ENCODE data around the gene LSM3.

LSM3 gene

DNA sequence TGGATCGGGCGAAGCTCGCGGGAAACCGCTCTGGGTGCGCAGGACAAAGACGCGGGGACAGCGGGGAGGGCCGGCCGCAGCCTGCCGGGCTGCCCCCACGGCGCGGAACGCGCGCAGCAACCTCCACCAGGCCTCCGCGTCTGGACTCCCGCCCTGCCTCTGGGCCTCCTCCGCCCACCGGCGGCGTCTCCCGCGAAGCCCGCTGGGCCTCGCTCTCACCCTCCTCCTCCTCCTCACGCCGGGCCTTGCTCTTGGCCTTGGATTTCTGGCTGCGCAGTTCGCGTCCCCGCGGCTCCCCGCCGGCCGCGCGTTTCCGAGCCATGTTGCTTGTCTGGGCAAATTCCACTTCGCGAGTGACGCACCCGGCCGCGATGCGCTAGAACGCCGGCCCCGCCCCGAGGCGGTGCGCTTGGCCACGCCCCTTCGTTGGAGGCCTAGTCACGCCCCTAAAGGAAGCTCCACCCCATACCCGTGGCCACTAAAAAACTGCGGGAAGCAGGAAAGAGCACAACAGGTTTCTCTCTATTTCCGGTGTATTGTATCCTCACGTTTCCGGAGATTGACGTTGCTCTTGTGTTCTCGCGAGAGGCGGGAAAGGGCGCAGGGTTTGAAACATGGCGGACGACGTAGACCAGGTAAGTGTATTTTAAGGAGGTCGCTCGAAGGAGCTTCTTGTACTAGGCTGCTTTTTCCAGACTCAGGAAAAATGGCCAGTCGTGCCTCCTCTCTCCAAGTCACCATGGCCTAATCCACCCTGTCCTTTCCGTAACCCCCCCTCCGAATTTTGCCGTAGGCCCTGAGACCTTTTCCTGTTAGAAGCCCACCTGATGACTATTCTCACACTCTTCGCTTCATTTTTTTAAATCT lies at the start of gene LSM3, which contains the start of gene XPC:
LSM3 (plus strand) TSS at position 571 of the 867 bp plus-strand sequence; CDS start at position 615, 44 bp downstream.
XPC (minus strand) TSS at position 355 of the 867 bp plus-strand sequence; CDS start at position 322, 33 bp downstream.
- DNase-seq: peak; percentile 91

DNA sequence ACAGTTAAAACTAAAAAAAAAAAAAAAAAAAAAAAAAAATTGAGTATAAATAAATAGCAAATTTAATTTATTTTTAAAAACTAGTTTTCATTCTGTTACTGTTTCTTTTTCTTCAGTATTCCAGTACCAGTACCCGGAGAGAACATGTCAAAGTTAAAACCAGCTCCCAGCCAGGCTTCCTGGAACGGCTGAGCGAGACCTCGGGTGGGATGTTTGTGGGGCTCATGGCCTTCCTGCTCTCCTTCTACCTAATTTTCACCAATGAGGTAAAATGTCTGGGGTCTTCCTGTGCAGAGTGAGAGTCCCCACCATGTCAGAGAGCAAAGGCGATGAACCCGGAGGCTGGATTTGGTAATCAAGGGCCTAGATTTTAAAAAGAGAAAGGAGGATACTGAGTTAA lies 49.3 kb upstream of the LSM3 start:
- no peak for DNase-seq

DNA sequence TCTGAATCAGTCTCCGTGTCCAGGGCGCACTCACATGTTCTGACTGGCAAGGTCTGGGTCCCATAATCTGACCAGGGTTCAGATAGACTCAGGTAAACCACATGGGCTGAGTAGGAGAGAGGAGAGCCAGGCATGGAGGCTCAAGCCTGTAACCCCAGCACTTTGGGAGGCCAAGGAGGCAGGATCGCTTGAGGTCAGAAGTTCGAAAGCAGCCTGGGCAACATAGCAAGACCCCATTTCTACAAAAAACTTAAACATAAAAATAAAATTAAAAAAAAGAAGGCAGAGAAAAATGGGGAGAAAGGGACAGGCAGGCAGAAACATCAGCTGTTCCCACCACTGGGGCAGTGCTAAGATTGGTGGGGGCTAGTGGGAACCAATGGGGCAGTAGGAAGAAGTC lies 48.4 kb upstream of the LSM3 start:
- no peak for DNase-seq

DNA sequence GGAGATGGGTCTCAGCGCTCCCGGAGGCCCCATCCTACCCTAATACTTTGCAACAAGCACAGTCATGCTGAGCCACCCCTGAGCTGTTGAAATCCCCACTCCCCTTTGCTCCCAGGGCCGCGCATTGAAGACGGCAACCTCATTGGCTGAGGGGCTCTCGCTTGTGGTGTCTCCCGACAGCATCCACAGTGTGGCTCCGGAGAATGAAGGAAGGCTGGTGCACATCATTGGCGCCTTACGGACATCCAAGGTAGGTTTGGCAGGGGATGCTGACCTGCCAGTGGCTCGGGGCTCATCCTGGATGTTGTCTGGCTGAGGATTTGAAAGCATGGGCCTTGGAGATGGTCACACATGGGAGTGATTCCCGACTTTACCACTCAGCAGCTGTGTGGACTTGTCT lies 47.9 kb upstream of the LSM3 start:
- no peak for DNase-seq

DNA sequence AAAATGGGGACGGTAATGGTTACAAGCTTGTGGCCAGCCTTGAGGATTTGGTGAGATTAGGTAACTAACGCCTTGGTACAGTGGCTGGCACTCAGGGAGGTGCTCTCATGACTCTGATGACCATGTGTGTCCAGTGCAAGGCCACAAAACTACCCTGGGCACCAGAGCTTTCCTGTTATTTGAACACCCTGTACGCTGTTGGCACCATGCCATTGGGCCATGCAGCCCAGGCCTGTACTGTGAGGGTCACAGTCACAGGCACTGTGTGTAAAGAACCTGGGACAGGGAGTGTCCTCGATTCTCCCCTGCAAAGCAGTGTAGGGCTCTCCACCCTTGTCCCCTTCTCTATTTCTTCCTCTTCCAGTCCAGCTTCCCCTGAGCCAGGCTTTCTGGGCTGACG lies 47.5 kb upstream of the LSM3 start:
- DNase-seq: no peak

DNA sequence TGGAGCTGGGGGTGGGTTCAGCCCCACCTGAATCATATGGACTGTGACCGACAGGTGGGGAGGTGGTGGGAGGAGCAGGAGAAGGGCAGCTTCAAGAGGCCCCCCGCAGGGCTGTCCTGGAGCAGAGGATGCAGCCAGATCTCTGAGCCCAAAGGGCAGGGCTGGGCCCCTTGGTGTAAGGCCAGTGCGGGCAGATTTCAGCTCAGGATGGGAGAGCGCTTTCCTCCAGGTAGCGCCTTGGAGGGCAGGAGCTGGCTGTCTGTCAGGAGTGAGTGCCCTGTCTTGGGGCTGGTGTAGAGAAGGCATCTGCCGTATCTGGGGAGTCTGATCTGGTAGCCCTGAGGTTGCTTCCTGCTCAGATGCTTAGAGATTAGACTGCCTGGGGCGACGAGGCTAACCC lies 46.5 kb upstream of the LSM3 start:
- no peak for DNase-seq

DNA sequence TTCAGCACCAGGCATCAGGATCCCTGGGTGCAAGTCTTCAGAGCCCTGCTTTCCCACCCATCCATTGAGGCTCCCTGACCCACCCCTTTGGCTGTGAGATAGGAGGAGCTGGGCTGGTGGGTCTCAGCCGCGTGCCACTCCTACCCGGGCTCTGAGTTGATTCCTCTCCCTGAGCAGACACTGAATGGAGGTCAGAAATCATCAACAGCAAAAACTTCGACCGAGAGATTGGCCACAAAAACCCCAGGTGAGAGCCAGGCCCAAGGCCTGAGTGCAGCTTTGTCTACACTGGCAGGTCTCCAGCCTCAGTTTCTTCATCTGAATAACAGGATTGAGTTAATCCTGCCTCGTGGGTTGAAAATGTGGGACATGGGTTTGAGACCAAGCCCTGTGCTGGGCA lies 45.9 kb upstream of the LSM3 start:
- no peak for DNase-seq

DNA sequence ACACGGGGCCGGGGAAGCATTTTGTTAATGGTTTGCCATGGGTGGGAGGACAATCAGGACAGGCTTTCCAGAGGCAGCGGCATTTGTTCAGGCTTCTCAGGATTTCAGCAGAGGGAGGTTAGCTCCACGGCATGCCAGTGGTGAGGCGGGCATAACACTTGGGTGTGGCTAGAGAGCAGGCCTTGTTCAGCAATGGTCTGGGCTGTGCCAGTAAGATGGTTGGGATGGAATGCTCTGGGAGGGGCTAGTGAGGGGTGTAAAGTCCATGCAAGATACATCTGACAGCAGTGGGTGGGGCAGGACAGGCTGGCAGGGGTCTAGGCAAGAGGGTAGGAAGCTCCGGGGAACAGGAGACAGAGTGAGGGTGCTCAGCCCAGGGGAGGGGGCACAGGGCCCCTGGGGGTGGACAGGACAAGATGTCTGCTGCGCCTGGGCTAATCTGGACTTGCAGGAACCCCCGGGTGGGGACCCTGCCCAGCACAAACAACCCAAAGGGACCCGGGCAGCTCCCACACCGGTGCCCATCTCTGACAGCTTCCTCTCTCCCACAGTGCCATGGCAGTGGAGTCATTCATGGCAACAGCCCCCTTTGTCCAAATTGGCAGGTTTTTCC lies 45.3 kb upstream of the LSM3 start:
- no peak for DNase-seq

DNA sequence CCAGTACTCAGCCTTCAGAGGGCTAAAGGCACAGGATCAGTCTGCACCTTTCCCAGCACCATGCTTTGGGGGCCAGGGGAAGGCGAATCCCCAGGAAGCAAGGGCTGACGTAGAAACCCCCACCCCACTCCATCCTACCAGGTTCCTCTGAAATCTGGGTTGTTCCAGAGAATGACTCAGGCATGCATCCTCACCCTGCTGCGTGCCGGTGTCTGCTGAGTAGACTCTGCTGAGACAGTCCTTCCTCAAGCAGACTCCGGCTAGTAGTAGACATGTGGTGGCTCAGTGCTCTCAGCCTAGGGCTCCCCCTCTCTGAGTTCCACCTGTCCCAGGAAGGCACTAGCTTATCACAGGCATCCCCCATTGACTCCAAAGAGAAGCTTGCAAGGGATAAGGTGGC lies 44.7 kb upstream of the LSM3 start:
- no peak for DNase-seq

DNA sequence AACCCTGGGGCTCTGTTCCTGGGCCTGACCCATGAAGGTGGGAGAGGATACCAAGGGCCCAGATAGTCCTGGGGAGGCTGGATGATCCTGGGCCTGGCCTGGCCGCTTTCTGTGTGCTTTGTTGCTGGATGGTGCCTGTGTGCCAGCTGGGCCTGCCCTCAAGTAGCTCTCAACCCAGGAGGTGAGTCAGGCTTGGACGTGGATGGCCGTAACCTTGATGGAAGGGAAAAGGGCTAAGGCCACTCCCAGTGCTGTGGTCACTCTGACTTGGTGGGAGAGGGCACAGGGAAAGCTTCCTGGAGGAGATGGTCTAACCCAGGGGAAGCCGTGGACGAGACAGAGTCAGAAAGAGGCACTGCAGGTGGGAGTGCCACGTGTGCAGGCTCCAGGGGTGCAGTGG lies 44.3 kb upstream of the LSM3 start:
- DNase-seq: no peak

DNA sequence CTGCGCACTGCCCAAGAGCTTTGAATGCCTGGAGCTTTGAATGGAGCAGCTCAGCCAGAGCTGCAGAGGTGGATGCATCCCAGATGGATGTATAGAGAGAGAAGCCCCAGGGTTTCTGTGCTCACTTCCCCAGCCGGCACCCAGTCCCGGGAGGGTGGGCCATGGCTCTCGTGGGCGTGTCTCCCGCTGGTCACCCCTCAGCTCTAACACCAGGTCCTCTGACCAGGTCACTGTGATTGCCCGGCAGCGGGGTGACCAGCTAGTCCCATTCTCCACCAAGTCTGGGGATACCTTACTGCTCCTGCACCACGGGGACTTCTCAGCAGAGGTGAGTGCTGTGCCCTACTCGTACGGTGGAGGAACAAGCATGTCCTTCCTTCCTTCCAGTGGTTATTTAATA lies 43.0 kb upstream of the LSM3 start:
- DNase-seq: no peak

DNA sequence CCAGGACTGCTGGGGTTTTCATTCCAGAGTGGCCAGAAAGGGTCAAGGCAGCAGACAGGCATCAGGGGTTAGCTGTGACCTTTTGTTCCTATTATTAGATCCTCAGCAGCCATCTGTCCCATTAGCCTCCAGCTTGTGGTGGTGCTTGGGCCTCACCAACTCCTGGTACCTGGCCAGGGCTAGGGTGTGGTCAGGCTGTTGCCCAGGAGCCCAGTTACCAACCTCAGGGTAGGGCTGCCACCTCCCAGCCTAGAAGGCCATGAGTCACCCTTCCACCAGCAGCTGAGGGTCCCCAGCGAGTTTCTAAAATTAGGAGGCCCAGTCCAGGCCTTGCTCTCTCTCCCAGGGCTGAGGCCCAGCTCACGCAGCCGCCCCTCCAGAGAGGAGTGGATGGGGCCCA lies 41.6 kb upstream of the LSM3 start:
- no peak for DNase-seq

DNA sequence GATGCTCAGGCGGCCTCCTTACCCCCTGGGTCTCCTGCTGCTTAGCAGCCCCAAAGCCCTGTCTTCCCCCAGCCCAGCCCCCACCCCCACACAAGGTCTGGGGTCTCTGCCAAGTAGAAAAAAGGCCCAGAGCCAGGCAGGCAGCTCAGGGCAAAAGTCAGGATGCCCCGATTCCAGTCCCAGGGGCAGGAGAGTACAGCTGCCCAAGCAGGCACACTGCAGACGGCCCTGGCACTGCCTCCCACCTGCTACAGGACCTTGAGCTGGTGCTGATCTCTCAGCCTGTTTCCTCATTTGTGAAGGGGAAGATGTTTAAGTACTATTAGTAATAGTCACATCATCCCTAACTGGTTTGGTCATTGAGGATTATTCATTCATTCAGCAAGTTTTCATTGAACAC lies 41.2 kb upstream of the LSM3 start:
- no peak for DNase-seq

DNA sequence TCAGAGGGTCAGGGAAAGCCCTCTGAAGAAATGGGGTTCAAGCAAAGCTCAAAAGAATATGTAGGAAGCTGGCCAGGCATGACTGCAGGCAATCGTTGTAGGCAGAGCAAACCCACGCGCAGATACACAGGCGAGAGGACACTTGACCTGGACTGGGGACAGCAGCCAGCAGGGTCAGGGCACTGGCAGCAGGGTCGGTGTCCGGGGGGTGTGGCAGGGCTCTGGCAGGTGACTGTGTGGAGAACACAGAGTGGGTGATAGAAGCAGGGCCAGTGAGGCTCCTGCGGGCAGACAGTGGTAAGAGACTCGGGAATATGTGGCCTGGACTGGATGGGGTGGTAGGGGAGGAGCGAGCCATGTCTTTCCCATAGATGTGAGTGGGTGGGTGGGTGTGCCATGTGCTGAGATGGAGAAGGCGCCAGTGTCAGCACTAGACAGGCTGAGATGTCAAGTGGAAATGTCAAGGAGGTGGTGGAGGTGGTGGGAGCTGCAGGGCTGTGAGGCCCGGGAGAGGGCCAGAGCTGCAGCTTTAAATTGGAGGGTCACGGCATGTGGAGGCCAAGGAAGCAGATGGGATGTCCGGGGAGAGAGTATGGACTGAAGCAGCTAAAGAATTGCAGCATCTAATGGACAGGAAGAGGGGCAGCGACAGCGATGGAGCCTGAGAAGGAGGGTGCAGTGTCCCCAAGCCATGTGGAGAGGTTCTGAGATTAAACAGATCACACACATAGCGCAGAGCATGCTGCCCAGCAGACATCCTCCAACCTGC lies 40.3 kb upstream of the LSM3 start:
- no peak for DNase-seq

DNA sequence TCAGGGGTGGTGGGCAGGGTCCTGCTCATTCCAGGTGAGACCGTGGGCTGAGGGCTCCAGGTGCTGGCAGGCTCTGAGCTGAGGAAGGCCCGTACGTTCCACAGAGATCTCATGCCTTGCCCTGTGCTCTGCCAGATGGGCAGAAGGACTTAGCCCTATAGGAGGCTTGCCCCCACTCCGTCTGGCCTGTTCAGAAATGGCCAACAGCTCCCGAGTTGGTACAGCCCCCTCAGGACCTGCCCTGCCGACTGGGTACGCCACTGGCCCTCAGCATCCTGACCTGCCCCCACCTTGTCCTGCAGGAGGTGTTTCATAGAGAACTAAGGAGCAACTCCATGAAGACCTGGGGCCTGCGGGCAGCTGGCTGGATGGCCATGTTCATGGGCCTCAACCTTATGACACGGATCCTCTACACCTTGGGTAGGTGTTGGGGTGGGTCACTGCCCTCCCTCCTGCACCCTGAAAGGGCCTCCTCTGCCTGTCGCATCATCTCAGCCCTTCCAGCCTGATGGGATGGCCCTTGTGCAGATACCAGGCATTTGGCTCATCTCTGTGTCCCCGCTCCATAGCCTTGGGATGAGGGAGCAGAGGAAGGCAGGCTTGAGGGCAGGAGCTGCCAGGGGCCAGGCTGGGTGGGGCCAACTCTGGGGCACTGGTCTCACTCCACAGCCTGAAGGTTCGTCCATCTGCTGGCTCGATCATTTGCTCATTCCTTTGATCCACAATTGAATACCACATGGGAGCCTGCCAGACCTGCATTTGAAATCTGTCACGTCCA lies 39.5 kb upstream of the LSM3 start:
- no peak for DNase-seq

DNA sequence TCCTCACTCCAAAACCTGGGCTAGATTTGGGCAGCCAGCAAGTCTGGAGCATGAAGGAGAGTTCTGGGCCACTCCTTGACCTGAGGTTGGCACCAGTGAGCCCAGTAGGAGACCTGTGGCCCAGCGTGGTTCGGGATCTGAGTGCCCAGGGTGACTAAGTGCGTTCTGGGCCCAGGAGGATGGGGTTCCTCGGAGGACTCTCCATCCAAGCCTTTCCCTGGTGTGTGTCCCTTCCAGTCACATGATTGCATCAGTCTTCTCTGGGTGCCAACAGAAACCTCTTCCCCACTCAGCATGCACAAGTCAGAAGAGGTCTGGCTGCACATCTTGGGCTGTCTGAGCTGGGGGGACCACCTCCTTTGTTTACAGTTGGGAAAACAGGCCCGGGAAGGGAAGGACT lies 38.8 kb upstream of the LSM3 start:
- no peak for DNase-seq

DNA sequence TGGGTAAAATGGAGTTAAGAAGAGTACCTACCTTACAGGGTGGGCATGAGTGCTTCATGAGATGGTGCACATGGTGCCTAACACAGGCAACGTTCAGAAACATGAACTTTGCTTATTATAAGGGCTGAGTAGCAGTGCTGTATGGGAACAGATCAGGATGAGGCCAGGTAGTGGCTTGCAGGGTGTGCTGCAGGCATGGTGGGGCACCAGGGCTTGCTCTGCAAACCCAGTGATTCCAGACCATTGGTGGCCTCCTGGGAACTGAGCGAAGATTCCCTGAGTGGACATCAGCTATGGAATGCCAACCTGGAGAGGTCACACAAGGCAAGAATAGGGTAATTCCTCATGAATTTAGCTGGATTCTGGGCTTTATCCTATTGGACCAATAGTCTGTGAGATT lies 37.9 kb upstream of the LSM3 start:
- no peak for DNase-seq

DNA sequence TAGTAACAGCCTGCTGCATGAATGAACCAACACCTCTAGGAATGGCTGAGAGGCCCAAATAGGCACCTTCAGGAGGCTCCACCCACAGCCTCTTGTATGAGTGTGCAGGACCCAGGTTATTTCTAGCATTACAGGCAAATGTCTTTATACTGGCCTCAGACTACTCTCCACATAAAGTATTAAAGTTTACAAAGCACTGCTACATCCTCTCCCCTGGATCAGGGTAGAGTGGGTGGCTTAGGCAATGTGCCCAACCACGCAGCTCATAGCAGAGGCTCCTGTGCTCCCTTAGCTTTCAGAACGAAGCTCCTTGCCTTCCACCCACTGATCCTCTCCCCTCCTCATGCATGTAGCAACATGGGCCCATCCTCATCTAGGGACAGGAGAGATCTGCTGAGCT lies 37.5 kb upstream of the LSM3 start:
- no peak for DNase-seq

DNA sequence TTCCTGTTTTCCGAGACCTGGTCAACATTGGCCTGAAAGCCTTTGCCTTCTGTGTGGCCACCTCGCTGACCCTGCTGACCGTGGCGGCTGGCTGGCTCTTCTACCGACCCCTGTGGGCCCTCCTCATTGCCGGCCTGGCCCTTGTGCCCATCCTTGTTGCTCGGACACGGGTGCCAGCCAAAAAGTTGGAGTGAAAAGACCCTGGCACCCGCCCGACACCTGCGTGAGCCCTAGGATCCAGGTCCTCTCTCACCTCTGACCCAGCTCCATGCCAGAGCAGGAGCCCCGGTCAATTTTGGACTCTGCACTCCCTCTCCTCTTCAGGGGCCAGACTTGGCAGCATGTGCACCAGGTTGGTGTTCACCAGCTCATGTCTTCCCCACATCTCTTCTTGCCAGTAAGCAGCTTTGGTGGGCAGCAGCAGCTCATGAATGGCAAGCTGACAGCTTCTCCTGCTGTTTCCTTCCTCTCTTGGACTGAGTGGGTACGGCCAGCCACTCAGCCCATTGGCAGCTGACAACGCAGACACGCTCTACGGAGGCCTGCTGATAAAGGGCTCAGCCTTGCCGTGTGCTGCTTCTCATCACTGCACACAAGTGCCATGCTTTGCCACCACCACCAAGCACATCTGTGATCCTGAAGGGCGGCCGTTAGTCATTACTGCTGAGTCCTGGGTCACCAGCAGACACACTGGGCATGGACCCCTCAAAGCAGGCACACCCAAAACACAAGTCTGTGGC lies 36.8 kb upstream of the LSM3 start:
- DNase-seq: no peak

DNA sequence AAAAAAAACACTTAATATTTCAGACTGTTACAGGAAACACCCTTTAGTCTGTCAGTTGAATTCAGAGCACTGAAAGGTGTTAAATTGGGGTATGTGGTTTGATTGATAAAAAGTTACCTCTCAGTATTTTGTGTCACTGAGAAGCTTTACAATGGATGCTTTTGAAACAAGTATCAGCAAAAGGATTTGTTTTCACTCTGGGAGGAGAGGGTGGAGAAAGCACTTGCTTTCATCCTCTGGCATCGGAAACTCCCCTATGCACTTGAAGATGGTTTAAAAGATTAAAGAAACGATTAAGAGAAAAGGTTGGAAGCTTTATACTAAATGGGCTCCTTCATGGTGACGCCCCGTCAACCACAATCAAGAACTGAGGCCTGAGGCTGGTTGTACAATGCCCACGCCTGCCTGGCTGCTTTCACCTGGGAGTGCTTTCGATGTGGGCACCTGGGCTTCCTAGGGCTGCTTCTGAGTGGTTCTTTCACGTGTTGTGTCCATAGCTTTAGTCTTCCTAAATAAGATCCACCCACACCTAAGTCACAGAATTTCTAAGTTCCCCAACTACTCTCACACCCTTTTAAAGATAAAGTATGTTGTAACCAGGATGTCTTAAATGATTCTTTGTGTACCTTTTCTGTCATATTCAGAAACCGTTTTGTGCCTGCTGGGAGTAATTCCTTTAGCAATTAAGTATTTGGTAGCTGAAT lies 35.9 kb upstream of the LSM3 start:
- DNase-seq: no peak
